Right lobe of liver (tissue), 4 donors: ENCODE results near the gene USP6NL.

Source experiments
- POLR2A ChIP-seq: fragments of 450-650 bp; IDR thresholded peaks from one replicate; pipeline ENCODE4 v1.6.1; 2017; ENCODE audit warnings: antibody characterized with exemption, mild to moderate bottlenecking
- TF ChIP-seq, protein P1 (sequence below), 4 donors: fragments of 200-600 bp in 3 of 4; fragments of 450-650 bp in 1 of 4; IDR thresholded peaks; one replicate each; pipeline versions ENCODE4 v1.5.1 to v1.8.0; 2016 to 2022; ENCODE audit warnings: antibody characterized with exemption in 4 of 4, mild to moderate bottlenecking in 2 of 4
- donor health status: DM: no; HTN: no; CAD: no.
- donor health status: DM: no; HTN: no; CAD: no.
- donor health status: DM: no; HTN: yes; CAD: no.

DNA sequence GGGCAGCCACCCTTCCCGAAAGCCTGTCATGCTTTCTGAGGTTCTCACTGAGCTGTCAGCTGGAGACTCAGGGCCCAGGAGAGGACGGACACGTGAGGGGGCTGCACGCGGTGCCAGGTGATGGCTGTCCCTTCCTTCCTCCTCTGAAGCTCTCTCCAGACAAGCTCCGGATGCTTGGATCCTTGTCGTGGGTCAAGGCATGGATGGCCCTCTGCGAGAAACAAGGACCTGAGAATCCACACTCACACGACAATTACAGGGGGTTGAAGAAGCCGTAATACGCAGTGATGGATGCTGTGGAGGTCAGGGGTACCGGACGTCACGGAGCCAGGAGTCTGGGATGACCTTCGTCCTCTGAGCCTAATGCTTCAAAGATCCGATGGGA lies 170.3 kb downstream of the USP6NL start:
- TF ChIP-seq POLR2A: no peak
- TF ChIP-seq, protein P1, sequence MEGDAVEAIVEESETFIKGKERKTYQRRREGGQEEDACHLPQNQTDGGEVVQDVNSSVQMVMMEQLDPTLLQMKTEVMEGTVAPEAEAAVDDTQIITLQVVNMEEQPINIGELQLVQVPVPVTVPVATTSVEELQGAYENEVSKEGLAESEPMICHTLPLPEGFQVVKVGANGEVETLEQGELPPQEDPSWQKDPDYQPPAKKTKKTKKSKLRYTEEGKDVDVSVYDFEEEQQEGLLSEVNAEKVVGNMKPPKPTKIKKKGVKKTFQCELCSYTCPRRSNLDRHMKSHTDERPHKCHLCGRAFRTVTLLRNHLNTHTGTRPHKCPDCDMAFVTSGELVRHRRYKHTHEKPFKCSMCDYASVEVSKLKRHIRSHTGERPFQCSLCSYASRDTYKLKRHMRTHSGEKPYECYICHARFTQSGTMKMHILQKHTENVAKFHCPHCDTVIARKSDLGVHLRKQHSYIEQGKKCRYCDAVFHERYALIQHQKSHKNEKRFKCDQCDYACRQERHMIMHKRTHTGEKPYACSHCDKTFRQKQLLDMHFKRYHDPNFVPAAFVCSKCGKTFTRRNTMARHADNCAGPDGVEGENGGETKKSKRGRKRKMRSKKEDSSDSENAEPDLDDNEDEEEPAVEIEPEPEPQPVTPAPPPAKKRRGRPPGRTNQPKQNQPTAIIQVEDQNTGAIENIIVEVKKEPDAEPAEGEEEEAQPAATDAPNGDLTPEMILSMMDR (IDR thresholded peaks at IDR 0.05): no peak
